B cell (primary cell): ENCODE results near the gene ABCC9.
"Not testable (repeated sequence)": the region's sequence is repeated elsewhere in the genome, so short reads cannot be mapped to it uniquely, and the experiment has no call there.

ENCODE experiments used
- EZH2 ChIP-seq: IDR thresholded peaks from 2 replicates; pipeline ENCODE4 v1.6.1; 2012; ENCODE audit warnings: borderline replicate concordance, low read depth, mild to moderate bottlenecking, moderate library complexity, low read length; ENCODE audit not compliant: insufficient read depth, poor library complexity, severe bottlenecking
- TF ChIP-seq, protein P1 (sequence below): fragments of 200-600 bp; IDR thresholded peaks from one replicate; pipeline ENCODE4 v1.8.0; 2022; ENCODE audit warnings: antibody characterized with exemption, mild to moderate bottlenecking

DNA sequence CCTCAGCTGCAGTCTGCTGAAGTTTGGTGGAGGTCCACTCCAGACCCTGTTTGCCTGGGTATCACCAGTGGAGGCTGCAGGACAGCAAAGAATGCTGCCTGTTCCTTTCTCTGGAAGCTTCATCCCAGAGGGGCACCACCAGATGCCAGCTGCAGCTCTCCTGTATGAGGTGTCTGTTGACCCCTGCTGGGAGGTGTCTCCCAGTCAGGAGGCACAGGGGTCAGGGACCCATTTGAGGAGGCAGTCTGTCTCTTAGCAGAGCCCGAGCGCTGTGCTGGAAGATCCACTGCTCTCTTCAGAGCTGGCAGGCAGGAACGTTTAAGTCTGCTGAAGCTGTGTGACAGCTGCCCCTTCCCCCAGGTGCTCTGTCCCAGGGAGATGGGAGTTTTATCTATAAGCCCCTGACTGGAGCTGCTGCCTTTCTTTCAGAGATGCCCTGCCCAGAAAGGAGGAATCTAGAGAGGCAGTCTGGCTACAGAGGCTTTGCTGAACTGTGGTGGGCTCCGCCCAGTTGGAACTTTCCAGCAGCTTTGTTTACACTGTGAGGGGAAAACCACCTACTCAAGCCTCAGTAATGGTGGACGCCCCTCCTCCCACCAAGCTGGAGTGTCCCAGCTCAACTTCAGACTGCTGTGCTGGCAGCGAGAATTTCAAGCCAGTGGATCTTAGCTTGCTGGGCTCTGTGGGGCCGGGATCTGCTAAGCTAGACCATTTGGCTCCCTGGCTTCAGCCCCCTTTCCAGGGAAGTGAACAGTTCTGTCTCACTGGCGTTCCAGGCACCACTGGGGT is 146.2 kb downstream of the ABCC9 start:
- TF ChIP-seq, protein P1, sequence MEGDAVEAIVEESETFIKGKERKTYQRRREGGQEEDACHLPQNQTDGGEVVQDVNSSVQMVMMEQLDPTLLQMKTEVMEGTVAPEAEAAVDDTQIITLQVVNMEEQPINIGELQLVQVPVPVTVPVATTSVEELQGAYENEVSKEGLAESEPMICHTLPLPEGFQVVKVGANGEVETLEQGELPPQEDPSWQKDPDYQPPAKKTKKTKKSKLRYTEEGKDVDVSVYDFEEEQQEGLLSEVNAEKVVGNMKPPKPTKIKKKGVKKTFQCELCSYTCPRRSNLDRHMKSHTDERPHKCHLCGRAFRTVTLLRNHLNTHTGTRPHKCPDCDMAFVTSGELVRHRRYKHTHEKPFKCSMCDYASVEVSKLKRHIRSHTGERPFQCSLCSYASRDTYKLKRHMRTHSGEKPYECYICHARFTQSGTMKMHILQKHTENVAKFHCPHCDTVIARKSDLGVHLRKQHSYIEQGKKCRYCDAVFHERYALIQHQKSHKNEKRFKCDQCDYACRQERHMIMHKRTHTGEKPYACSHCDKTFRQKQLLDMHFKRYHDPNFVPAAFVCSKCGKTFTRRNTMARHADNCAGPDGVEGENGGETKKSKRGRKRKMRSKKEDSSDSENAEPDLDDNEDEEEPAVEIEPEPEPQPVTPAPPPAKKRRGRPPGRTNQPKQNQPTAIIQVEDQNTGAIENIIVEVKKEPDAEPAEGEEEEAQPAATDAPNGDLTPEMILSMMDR: not testable (repeated sequence)
- TF ChIP-seq EZH2: not testable (repeated sequence)
